Motor neuron (in vitro differentiated cells): Measurements from ENCODE around the gene PCDHGA5. TPM values are rescaled to one million over a fixed set of nuclear protein-coding genes. Genes with fewer than 3 reads are reported as not detected.
A peak's percentile ranks its signal among the peaks of the same experiment; 100 is the strongest.
"Not testable (repeated sequence)": the region's sequence is repeated elsewhere in the genome, so short reads cannot be mapped to it uniquely, and the experiment has no call there.

Source experiments
- ATAC-seq, 8 experiments: fragments of 200-7000 bp; cut with Tn5 transposase; replicated peaks in 6 of 8; 2 replicates each; pipeline ENCODE4 v1.8.0; 2021; ENCODE audit warnings: mild to moderate bottlenecking in 8 of 8, moderate library complexity in 8 of 8
- H3K27ac ChIP-seq, 2 donors: fragments of 250-450 bp; sonication (Bioruptor Pico); 2 replicates each; pipeline ENCODE4 v1.9.0; 2021; ENCODE audit warnings: antibody characterized with exemption in 2 of 2, mild to moderate bottlenecking in 2 of 2, moderate library complexity in 1 of 2
- H3K4me1 ChIP-seq, 2 donors: fragments of 250-450 bp; sonication (Bioruptor Pico); replicated peaks in 1 of 2; 2 replicates each; pipeline ENCODE4 v1.6.1; 2021; ENCODE audit warnings: antibody characterized with exemption in 2 of 2, mild to moderate bottlenecking in 2 of 2, moderate library complexity in 1 of 2
- H3K4me3 ChIP-seq, 5 donors: fragments of 250-450 bp; sonication (Bioruptor Pico); 2 replicates each; pipeline ENCODE4 v1.9.0; 2021; ENCODE audit warnings: antibody characterized with exemption in 5 of 5, mild to moderate bottlenecking in 5 of 5, moderate library complexity in 4 of 5
- WGBS, 10 experiments: fragments of 450-650 bp; shearing (Covaris generic); methylation state at CpG; one replicate each; pipeline ENCODE4 v1.0.0; 2022; 5-methylcytosine and 5-hydroxymethylcytosine counted together
- in situ Hi-C, 9 experiments: fragments of 400-800 bp; cut with MboI; loops; one replicate each; pipeline ENCODE4 v1.15.0; 2021; ENCODE audit warnings: low sequenced_read_pairs in 9 of 9, low pct_unique_long_range_greater_than_20kb in 2 of 9; ENCODE audit not compliant: unreplicated experiment in 9 of 9
- total RNA-seq, 8 experiments: library from RNA; unstranded; fragments of 300-600 nt; gene quantifications; 2 replicates each; pipeline versions ENCODE4 v1.2.3 to v1.2.4, GENCODE V29; 2022

The PCDHGA5 gene
- total RNA-seq, 8 experiments from 2014 or later = 0.16 to 5.2 (median 0.50) TPM

GRCh38 chr5:141359790-141360426, 4.1 kb upstream of the PCDHGA5 start, which contains the start of gene PCDHGB2:
Gene PCDHGB2, plus strand, starts transcription at chr5:141359994. Its CDS starts 142 bp downstream, at chr5:141360136.
- ATAC-seq = no peak
- 3 to 92% (median 57%) methylated on average over 4 to 22 of the region's 24 CpGs for WGBS, 10 experiments
- no peaks in the 10 kb centered on the region for H3K4me1 ChIP-seq
- no peak within 1 kb of the TSS for H3K4me3 ChIP-seq
- in situ Hi-C loops = no loop called here
- no peak within 1 kb of the TSS for H3K27ac ChIP-seq

- no peak overlapping the region for H3K4me3 ChIP-seq
- no peak overlapping the region for H3K27ac ChIP-seq
- WGBS, 10 experiments = 0 to 95% (median 84%) methylated on average over 1 to 15 of the region's 15 CpGs
- H3K4me1 ChIP-seq = no peaks in the 10 kb centered on the region
- in situ Hi-C loops = no loop called here
- no peak for ATAC-seq
Measured at GRCh38 chr5:141360685-141361084, 3.3 kb upstream of the PCDHGA5 start.

GRCh38 chr5:141362719-141363118, 1.2 kb upstream of the PCDHGA5 start:
- Histone ChIP-seq H3K27ac (no peak overlapping the region), H3K4me3 (no peak overlapping the region), H3K4me1 (no peaks in the 10 kb centered on the region)
- in situ Hi-C loops = no loop called here
- no peak for ATAC-seq

GRCh38 chr5:141366016-141366896, 2.3 kb downstream of the PCDHGA5 start:
- in situ Hi-C loops = no loop called here
- ATAC-seq = no peak

GRCh38 chr5:141369994-141370848, 6.3 kb downstream of the PCDHGA5 start, which contains the start of gene PCDHGB3:
Gene PCDHGB3, plus strand, starts transcription at chr5:141370242. Its CDS starts 153 bp downstream, at chr5:141370395.
- peak in 3 of 8 experiments; percentile 48 to 99 (median 83) for ATAC-seq
- in situ Hi-C loops = no loop called here
- no peak within 1 kb of the TSS for H3K4me3 ChIP-seq
- no peaks in the 10 kb centered on the region for H3K4me1 ChIP-seq
- no peak within 1 kb of the TSS for H3K27ac ChIP-seq
- 3 to 90% (median 85%) methylated on average over 7 to 22 of the region's 32 CpGs for WGBS, 10 experiments

More at GRCh38 chr5:141366016-141366896, 2.3 kb downstream of the PCDHGA5 start:
- H3K27ac ChIP-seq = no peak overlapping the region
- no peaks in the 10 kb centered on the region for H3K4me1 ChIP-seq
- no peak overlapping the region for H3K4me3 ChIP-seq
- 29 to 96% (median 88%) methylated on average over 5 to 20 of the region's 46 CpGs for WGBS, 10 experiments

GRCh38 chr5:141371572-141372475, 7.9 kb downstream of the PCDHGA5 start:
- 27 to 100% (median 86%) methylated on average over 3 to 24 of the region's 69 CpGs; no CpG with 5 or more reads in 2 of the 10 experiments for WGBS, 10 experiments
- Histone ChIP-seq H3K27ac (no peak overlapping the region), H3K4me3 (no peak overlapping the region), H3K4me1 (no peaks in the 10 kb centered on the region)
- in situ Hi-C loops = no loop called here
- no peak for ATAC-seq

GRCh38 chr5:141373673-141374317, 9.8 kb downstream of the PCDHGA5 start, which contains the start of gene PCDHGA6:
Gene PCDHGA6, plus strand, starts transcription at chr5:141373891. Its CDS starts 193 bp downstream, at chr5:141374084.
- Histone ChIP-seq H3K4me1 (no peaks in the 10 kb centered on the region), H3K27ac (no peak within 1 kb of the TSS), H3K4me3 (no peak within 1 kb of the TSS)
- 0 to 97% (median 86%) methylated on average over 1 to 25 of the region's 27 CpGs; no CpG with 5 or more reads in 1 of the 10 experiments for whole genome bisulfite sequencing, 10 experiments
- in situ Hi-C loops = no loop called here
- ATAC-seq = peak in 1 of 8 experiments; percentile 46

GRCh38 chr5:141374627-141375026, 10.7 kb downstream of the PCDHGA5 start:
- no peaks in the 10 kb centered on the region for H3K4me1 ChIP-seq
- in situ Hi-C loops = no loop called here
- WGBS, 10 experiments = 0 to 95% (median 70%) methylated on average over 1 to 10 of the region's 14 CpGs; no CpG with 5 or more reads in 1 of the 10 experiments
- no peak overlapping the region for H3K27ac ChIP-seq
- H3K4me3 ChIP-seq = no peak overlapping the region
- no peak for ATAC-seq

GRCh38 chr5:141375444-141376155, 11.6 kb downstream of the PCDHGA5 start:
- WGBS, 10 experiments = 0 to 91% (median 50%) methylated on average over 1 to 7 of the region's 48 CpGs; no CpG with 5 or more reads in 6 of the 10 experiments

GRCh38 chr5:141382469-141383294, 18.7 kb downstream of the PCDHGA5 start, which contains the start of gene PCDHGA7:
Gene PCDHGA7, plus strand, starts transcription at chr5:141382742. Its CDS starts 158 bp downstream, at chr5:141382900.
- 24 to 94% (median 72%) methylated on average over 1 to 17 of the region's 37 CpGs for WGBS, 10 experiments
- Histone ChIP-seq H3K4me3 (no peak within 1 kb of the TSS), H3K27ac (no peak within 1 kb of the TSS), H3K4me1 (no peaks in the 10 kb centered on the region)
- in situ Hi-C loops = no loop called here
- ATAC-seq = peak in 2 of 8 experiments; percentile 47 to 64

More at GRCh38 chr5:141375444-141376155, 11.6 kb downstream of the PCDHGA5 start:
- H3K27ac ChIP-seq, H3K4me1 ChIP-seq, ATAC-seq, in situ Hi-C loops, H3K4me3 ChIP-seq: not testable (repeated sequence)
